Chondrocyte (in vitro differentiated cells): ENCODE data around the gene NR4A3. TPM values are rescaled to one million over a fixed set of nuclear protein-coding genes. Genes with fewer than 3 reads are reported as not detected.

Experiments used
- DNase-seq: peaks from one replicate; pipeline ENCODE4 v3.0.0; 2021; ENCODE audit warnings: mixed read lengths, low spot score
- H3K27ac Mint-ChIP-seq: one replicate; pipeline ENCODE4 v1.8.0; 2021; ENCODE audit warnings: mild to moderate bottlenecking, moderate library complexity, mixed read lengths; ENCODE audit not compliant: unreplicated experiment
- H3K27me3 Mint-ChIP-seq: 2 replicates; pipeline ENCODE4 v1.8.0; 2021; ENCODE audit warnings: low read depth, mixed read lengths
- H3K36me3 Mint-ChIP-seq: 2 replicates; pipeline ENCODE4 v1.8.0; 2021; ENCODE audit warnings: low read depth, mixed read lengths
- H3K4me1 Mint-ChIP-seq: 2 replicates; pipeline ENCODE4 v1.8.0; 2021; ENCODE audit warnings: low read depth, mild to moderate bottlenecking, mixed read lengths
- H3K4me3 Mint-ChIP-seq: one replicate; pipeline ENCODE4 v1.8.0; 2021; ENCODE audit warnings: mild to moderate bottlenecking, moderate library complexity, mixed read lengths; ENCODE audit not compliant: unreplicated experiment
- H3K9me3 Mint-ChIP-seq: 2 replicates; pipeline ENCODE4 v1.8.0; 2021; ENCODE audit warnings: low read depth, mixed read lengths
- CTCF ChIP-seq: fragments of 200-600 bp; sonication (generic); IDR thresholded peaks from 2 replicates; pipeline ENCODE4 v1.5.0; 2021; ENCODE audit warnings: antibody characterized with exemption, mild to moderate bottlenecking, moderate library complexity
- total RNA-seq: library from RNA; stranded (reverse); gene quantifications from 3 replicates; pipeline ENCODE4 v1.2.1, GENCODE V29; 2021

Gene NR4A3
- total RNA-seq, 1 donor from 2014 or later, result 1.2 TPM

GRCh38 chr9:99867968-99868367, 46.3 kb downstream of the NR4A3 start:
- Mint-ChIP-seq H3K4me1 (no peaks in the 10 kb centered on the region), H3K36me3 (no peaks in the 10 kb centered on the region), H3K9me3 (no peaks in the 10 kb centered on the region), H3K27ac (no peak overlapping the region), H3K4me3 (no peak overlapping the region), H3K27me3 (no peaks in the 10 kb centered on the region)
- DNase-seq, result no peak
- TF ChIP-seq CTCF, result no peak

DNA sequence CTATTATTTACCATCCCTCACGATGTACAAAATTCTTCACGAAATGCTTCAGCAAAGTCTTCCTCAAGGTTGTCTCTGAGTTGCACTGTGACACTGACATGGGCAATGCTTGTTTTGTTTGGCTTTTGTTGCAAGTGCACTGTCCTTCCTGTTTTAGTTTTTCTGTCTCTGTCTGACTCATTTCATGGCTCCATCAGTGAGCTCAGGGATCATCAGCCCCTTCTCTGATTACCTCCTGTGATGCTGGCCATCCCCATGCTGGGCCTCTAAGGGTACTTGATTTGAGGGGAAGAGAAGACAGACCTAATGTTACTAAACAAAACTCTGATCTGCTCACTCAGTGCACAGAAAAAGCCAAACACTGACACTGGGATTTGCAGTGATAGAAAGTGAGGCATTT, 47.2 kb downstream of the NR4A3 start:
- TF ChIP-seq CTCF, result no peak
- no peak overlapping the region for H3K27ac Mint-ChIP-seq
- no peaks in the 10 kb centered on the region for H3K9me3 Mint-ChIP-seq
- no peaks in the 10 kb centered on the region for H3K4me1 Mint-ChIP-seq
- H3K4me3 Mint-ChIP-seq, result no peak overlapping the region
- no peaks in the 10 kb centered on the region for H3K36me3 Mint-ChIP-seq
- no peaks in the 10 kb centered on the region for H3K27me3 Mint-ChIP-seq
- DNase-seq, result no peak

DNA sequence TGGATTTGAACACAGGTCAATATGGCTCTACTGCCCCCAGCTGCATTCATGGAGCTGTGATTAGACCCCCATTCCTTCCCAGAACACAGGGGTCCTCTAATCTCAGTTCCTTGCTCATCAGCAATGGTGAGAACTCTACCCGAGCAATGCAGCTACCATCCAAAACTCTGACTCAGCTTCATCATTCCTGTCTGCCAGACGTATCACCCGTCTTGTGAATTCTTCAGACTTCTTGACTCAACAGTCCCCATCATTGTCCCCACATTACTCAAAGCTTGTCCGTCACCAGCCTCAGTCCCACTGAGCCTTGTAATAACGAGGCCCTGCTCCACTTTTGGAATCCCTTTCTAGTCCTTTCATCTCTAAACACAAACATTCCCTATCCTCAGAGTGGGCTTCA, 48.4 kb downstream of the NR4A3 start:
- no peak for DNase-seq

DNA sequence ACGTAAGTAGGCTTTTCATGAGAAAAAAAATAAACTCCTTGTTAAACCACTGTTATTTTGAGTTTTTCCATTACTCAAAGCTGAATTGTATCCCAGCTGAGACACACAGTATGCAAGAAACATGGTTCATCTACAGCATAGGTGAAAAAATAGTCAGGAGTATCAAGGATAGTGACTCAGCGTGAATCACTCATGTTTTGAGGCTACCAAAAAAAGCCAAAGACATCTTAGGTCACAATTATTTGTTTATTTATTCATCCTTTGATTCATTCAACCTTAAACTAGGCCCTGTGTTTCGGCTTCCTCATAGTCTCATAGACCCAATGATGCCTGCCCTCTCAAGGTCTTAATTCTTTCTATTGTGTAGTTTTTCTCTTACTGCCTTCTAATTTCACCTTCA, 51.8 kb downstream of the NR4A3 start:
- Mint-ChIP-seq H3K27ac (no peak overlapping the region), H3K4me3 (no peak overlapping the region), H3K36me3 (no peaks in the 10 kb centered on the region), H3K4me1 (no peaks in the 10 kb centered on the region), H3K9me3 (no peaks in the 10 kb centered on the region), H3K27me3 (no peaks in the 10 kb centered on the region)
- no peak for TF ChIP-seq CTCF
- DNase-seq, result no peak

More for the DNA sequence above, 48.4 kb downstream of the NR4A3 start:
- H3K36me3 Mint-ChIP-seq, result no peaks in the 10 kb centered on the region
- H3K27me3 Mint-ChIP-seq, result no peaks in the 10 kb centered on the region
- no peaks in the 10 kb centered on the region for H3K9me3 Mint-ChIP-seq
- TF ChIP-seq CTCF, result no peak
- H3K27ac Mint-ChIP-seq, result no peak overlapping the region
- no peak overlapping the region for H3K4me3 Mint-ChIP-seq
- no peaks in the 10 kb centered on the region for H3K4me1 Mint-ChIP-seq

GRCh38 chr9:99873943-99874584, 52.4 kb downstream of the NR4A3 start:
- H3K27me3 Mint-ChIP-seq, result no peaks in the 10 kb centered on the region
- H3K4me3 Mint-ChIP-seq, result no peak overlapping the region
- H3K4me1 Mint-ChIP-seq, result no peaks in the 10 kb centered on the region
- no peak overlapping the region for H3K27ac Mint-ChIP-seq
- DNase-seq, result no peak
- no peaks in the 10 kb centered on the region for H3K36me3 Mint-ChIP-seq
- no peaks in the 10 kb centered on the region for H3K9me3 Mint-ChIP-seq
- TF ChIP-seq CTCF, result no peak
